ENCODE measurements around the gene MAGEA1. TPM values are rescaled to one million over a fixed set of nuclear protein-coding genes. Genes with fewer than 3 reads are reported as not detected.
"Not testable (repeated sequence)": the region's sequence is repeated elsewhere in the genome, so short reads cannot be mapped to it uniquely, and the experiment has no call there.

The MAGEA1 gene
- total and polyA plus RNA-seq, 8 donors = not detected

DNA sequence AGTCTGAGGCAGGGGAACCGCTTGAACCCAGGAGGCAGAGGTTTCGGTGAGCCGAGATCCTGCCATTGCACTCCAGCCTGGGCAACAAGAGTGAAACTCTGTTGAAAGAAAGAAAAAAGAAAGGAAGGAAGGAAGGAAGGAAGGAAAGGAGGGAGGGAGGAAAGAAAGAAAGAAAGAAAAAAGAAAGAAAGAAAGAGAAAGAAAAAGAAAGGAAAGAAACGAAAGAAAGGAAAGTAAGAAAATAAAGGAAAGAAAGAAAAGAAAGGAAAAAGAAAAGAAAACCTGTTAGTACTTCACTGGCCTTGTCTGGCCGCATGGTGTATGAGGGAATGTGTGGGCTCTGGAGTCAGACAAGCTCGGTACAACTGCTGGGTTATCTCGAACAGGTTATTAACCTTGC lies 20.8 kb upstream of the MAGEA1 start:
- H3K36me3 ChIP-seq = no peaks in the 10 kb centered on the region
- H3K4me1 ChIP-seq = no peaks in the 10 kb centered on the region
- peaks cover 0 to 8% (median 0%) of the 10 kb centered on the region in 3 donors for H3K27me3 ChIP-seq
- 81 to 94% (median 88%) methylated on average over 7 of the region's 7 CpGs for WGBS, 5 donors
- no peaks in the 10 kb centered on the region for H3K9me3 ChIP-seq
- no peak overlapping the region for H3K4me3 ChIP-seq
- TF ChIP-seq POLR2A (IDR thresholded peaks at IDR 0.05) = no peak
- TF ChIP-seq CTCF (IDR thresholded peaks at IDR 0.05) = no peak
- TF ChIP-seq POLR2AphosphoS5 (IDR thresholded peaks at IDR 0.05) = no peak
- no peak for TF ChIP-seq EP300 (IDR thresholded peaks at IDR 0.05)
- no peak overlapping the region for H3K27ac ChIP-seq
- DNase-seq = no peak
- intact Hi-C loops (cut with DNase I; ENCODE audit: low total_unique reads) = no loop called here

- no peak for DNase-seq
- Histone ChIP-seq H3K27me3 (no peaks in the 10 kb centered on the region), H3K27ac (no peak overlapping the region), H3K9me3 (peaks cover 0 to 8% (median 0%) of the 10 kb centered on the region in 4 donors), H3K4me1 (no peaks in the 10 kb centered on the region), H3K4me3 (no peak overlapping the region), H3K36me3 (no peaks in the 10 kb centered on the region)
- no peak for TF ChIP-seq EP300 (IDR thresholded peaks at IDR 0.05)
- no peak for TF ChIP-seq POLR2AphosphoS5 (IDR thresholded peaks at IDR 0.05)
- TF ChIP-seq POLR2A (IDR thresholded peaks at IDR 0.05) = no peak
- TF ChIP-seq CTCF (IDR thresholded peaks at IDR 0.05) = no peak
- 45 to 71% (median 55%) methylated on average over 5 of the region's 5 CpGs for WGBS, 5 donors
- intact Hi-C loops (cut with DNase I; ENCODE audit: low total_unique reads) = no loop called here
These were observed 17.1 kb upstream of the MAGEA1 start for GRCh38 chrX:153161952-153162351.

DNA sequence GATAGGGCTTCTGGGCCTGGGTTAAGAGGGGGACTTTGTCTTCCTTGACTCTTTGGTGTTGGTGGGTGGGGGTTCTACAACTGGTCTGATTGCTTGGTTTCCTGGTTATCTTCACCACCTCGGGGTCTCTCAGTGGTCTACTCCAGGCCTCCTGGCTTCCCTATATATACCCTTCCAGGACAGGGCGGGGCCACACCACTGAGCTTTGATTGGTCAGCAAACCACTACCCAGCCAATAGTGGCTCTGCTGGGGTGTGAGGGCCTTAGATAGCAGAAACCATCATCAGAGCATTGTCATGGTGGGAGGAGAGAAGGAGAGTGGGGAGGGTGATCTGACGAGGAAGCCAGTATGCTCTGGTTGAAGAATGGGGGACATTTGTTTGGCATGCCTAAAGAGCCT lies 14.4 kb upstream of the MAGEA1 start:
- 56 to 92% (median 83%) methylated on average over 1 to 3 of the region's 3 CpGs for WGBS, 5 donors
- H3K36me3 ChIP-seq = no peaks in the 10 kb centered on the region
- H3K9me3 ChIP-seq = peaks cover 0 to 9% (median 1%) of the 10 kb centered on the region in 4 donors
- no peaks in the 10 kb centered on the region for H3K4me1 ChIP-seq
- no peak overlapping the region for H3K4me3 ChIP-seq
- no peak overlapping the region for H3K27ac ChIP-seq
- no peak for TF ChIP-seq CTCF (IDR thresholded peaks at IDR 0.05)
- no peak for TF ChIP-seq POLR2A (IDR thresholded peaks at IDR 0.05)
- no peak for TF ChIP-seq POLR2AphosphoS5 (IDR thresholded peaks at IDR 0.05)
- no peak for TF ChIP-seq EP300 (IDR thresholded peaks at IDR 0.05)
- DNase-seq = no peak
- intact Hi-C loops (cut with DNase I; ENCODE audit: low total_unique reads) = no loop called here
- H3K27me3 ChIP-seq = no peaks in the 10 kb centered on the region

DNA sequence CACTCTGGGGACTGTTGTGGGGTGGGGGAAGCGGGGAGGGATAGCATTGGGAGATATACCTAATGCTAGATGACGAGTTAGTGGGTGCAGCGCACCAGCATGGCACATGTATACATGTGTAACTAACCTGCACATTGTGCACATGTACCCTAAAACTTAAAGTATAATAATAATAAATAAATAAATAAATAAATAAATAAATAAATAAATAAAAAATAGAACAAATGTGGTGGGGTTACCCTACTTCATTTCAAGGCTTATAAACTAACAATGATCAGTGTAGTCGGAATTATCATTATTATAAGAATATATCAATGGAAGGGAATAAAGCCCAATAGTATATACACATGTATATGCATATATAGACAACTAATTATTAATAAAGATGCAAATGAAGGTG lies 10.7 kb upstream of the MAGEA1 start:
- H3K27ac ChIP-seq; intact Hi-C loops (cut with DNase I; ENCODE audit: low total_unique reads): not testable (repeated sequence)

GRCh38 chrX:153181822-153182221 lies 2.7 kb downstream of the MAGEA1 start:
- DNase-seq = no peak

More for the DNA sequence above, 10.7 kb upstream of the MAGEA1 start:
- WGBS, 5 donors = 77 to 95% (median 86%) methylated on average over 1 to 4 of the region's 4 CpGs
- not testable (repeated sequence) for H3K36me3 ChIP-seq, DNase-seq, H3K4me1 ChIP-seq, H3K27me3 ChIP-seq, H3K4me3 ChIP-seq
- peaks cover 0 to 17% (median 5%) of the 10 kb centered on the region in 4 donors for H3K9me3 ChIP-seq

More at GRCh38 chrX:153181822-153182221, 2.7 kb downstream of the MAGEA1 start:
- no peaks in the 10 kb centered on the region for H3K36me3 ChIP-seq
- intact Hi-C loops (cut with DNase I; ENCODE audit: low total_unique reads) = no loop called here
- TF ChIP-seq POLR2AphosphoS5 (IDR thresholded peaks at IDR 0.05) (no peak), POLR2A (IDR thresholded peaks at IDR 0.05) (no peak), EP300 (IDR thresholded peaks at IDR 0.05) (no peak), CTCF (IDR thresholded peaks at IDR 0.05) (no peak)
- WGBS, 5 donors = 72 to 97% (median 79%) methylated on average over 4 of the region's 4 CpGs
- peaks cover 0 to 4% (median 0%) of the 10 kb centered on the region in 3 donors for H3K27me3 ChIP-seq
- no peaks in the 10 kb centered on the region for H3K9me3 ChIP-seq
- no peak overlapping the region for H3K4me3 ChIP-seq
- no peaks in the 10 kb centered on the region for H3K4me1 ChIP-seq
- no peak overlapping the region for H3K27ac ChIP-seq

Measured in stomach (tissue), 9 donors.